Measurements from ENCODE around the gene SAAL1.

Gene SAAL1

DNA sequence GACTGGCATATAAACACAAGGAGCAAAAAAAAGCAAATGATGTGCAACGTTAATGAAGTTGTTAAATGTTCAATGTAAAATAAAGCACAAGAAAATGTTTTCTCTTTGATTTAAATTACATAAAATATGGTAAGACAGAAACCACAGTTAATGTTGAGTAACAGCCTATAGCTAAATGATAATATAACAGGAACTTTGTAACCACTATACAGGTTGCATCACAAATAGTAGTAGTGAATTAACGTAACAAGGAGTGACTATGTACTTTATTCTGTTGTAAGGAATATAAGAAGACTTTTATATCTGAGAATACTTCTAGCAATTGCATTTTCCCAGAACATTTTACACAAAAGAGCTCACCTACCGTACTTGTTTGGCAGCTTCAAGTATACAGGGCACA lies 16.9 kb downstream of the SAAL1 start:
- TF ChIP-seq, protein P1, sequence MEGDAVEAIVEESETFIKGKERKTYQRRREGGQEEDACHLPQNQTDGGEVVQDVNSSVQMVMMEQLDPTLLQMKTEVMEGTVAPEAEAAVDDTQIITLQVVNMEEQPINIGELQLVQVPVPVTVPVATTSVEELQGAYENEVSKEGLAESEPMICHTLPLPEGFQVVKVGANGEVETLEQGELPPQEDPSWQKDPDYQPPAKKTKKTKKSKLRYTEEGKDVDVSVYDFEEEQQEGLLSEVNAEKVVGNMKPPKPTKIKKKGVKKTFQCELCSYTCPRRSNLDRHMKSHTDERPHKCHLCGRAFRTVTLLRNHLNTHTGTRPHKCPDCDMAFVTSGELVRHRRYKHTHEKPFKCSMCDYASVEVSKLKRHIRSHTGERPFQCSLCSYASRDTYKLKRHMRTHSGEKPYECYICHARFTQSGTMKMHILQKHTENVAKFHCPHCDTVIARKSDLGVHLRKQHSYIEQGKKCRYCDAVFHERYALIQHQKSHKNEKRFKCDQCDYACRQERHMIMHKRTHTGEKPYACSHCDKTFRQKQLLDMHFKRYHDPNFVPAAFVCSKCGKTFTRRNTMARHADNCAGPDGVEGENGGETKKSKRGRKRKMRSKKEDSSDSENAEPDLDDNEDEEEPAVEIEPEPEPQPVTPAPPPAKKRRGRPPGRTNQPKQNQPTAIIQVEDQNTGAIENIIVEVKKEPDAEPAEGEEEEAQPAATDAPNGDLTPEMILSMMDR (IDR thresholded peaks at IDR 0.05; ENCODE audit: poor library complexity, severe bottlenecking): no peak
- no peaks in the 10 kb centered on the region for H3K9me3 ChIP-seq (ENCODE audit: severe bottlenecking)
- H3K27me3 ChIP-seq (ENCODE audit: insufficient read depth, poor library complexity, severe bottlenecking): no peaks in the 10 kb centered on the region
- no peak overlapping the region for H3K27ac ChIP-seq (ENCODE audit: poor library complexity, severe bottlenecking)
- H3K36me3 ChIP-seq (ENCODE audit: low read depth): peaks cover 97% of the 10 kb centered on the region
- H3K4me1 ChIP-seq (ENCODE audit: insufficient read depth, poor library complexity, severe bottlenecking): no peaks in the 10 kb centered on the region
- no peak overlapping the region for H3K4me3 ChIP-seq (ENCODE audit: severe bottlenecking)
- ATAC-seq (ENCODE audit: low read depth) (no peak), DNase-seq (ENCODE audit: low spot score) (no peak)

DNA sequence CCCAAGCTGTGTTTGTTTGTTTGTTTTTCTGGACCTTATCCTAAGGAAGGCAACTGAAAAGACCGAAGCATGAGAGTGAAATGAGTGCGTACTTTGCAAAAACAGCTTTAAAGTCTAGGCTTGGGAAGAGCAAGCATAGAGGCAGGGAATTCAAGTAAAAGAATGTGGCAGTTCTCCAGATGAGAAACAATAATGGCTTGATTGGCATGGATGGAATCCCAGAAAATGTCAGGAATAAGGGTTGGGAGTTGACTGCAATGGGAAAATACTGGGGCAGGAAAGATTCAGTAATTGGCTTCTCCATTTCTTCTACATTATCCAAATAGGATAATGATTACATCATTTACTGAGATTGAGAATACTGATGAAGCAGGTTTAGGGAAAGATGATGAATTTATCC lies 17.5 kb downstream of the SAAL1 start:
- DNase-seq (ENCODE audit: low spot score) (no peak), ATAC-seq (ENCODE audit: low read depth) (no peak)
- no peaks in the 10 kb centered on the region for H3K27me3 ChIP-seq (ENCODE audit: insufficient read depth, poor library complexity, severe bottlenecking)
- no peak overlapping the region for H3K4me3 ChIP-seq (ENCODE audit: severe bottlenecking)
- no peaks in the 10 kb centered on the region for H3K4me1 ChIP-seq (ENCODE audit: insufficient read depth, poor library complexity, severe bottlenecking)
- no peaks in the 10 kb centered on the region for H3K9me3 ChIP-seq (ENCODE audit: severe bottlenecking)
- TF ChIP-seq, protein P1 (IDR thresholded peaks at IDR 0.05; ENCODE audit: poor library complexity, severe bottlenecking): no peak
- H3K27ac ChIP-seq (ENCODE audit: poor library complexity, severe bottlenecking): no peak overlapping the region
- H3K36me3 ChIP-seq (ENCODE audit: low read depth): peaks cover 96% of the 10 kb centered on the region

DNA sequence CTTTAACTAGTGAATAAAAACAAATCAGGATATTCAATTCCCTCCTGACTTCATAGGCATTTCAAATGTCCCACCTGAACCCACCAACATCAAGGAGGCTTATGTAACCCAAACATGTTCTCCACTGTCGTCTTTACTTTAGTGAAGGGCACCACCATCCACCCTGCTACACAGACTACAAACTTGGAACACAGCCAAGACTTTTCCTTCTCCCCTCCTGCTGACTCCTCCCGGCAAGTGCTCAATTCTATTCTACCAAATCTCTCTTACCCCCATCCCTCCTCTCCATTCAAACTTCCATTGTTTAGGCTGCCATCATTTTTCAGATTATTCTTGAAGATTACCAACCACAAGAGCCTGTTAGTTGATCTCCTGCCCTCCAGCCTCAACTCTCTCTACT lies 24.3 kb downstream of the SAAL1 start:
- no peaks in the 10 kb centered on the region for H3K27me3 ChIP-seq (ENCODE audit: insufficient read depth, poor library complexity, severe bottlenecking)
- no peaks in the 10 kb centered on the region for H3K9me3 ChIP-seq (ENCODE audit: severe bottlenecking)
- H3K4me3 ChIP-seq (ENCODE audit: severe bottlenecking): no peak overlapping the region
- TF ChIP-seq, protein P1 (IDR thresholded peaks at IDR 0.05; ENCODE audit: poor library complexity, severe bottlenecking): no peak
- no peak for DNase-seq (ENCODE audit: low spot score)
- peaks cover 69% of the 10 kb centered on the region for H3K36me3 ChIP-seq (ENCODE audit: low read depth)
- no peak overlapping the region for H3K27ac ChIP-seq (ENCODE audit: poor library complexity, severe bottlenecking)
- ATAC-seq (ENCODE audit: low read depth): no peak
- no peaks in the 10 kb centered on the region for H3K4me1 ChIP-seq (ENCODE audit: insufficient read depth, poor library complexity, severe bottlenecking)

DNA sequence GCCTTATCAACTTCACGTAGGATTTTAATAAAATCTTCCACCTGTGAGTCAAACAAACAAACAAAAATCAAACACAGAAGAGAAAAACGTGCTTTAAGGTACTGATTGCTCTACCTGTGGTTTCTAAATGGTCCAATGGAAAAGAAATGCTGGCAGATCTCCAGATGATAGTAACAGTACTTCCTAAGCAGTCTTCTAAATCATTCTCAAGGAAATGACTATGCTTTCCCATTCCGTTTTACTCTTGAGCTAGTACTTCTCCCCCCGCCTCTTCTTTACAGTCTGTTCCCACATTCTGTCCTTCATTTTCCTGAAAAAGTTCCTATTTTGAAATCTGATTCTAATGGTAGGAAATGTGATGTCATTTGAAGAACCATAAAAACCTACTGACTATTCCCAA lies 25.4 kb downstream of the SAAL1 start:
- H3K9me3 ChIP-seq (ENCODE audit: severe bottlenecking): no peaks in the 10 kb centered on the region
- H3K27me3 ChIP-seq (ENCODE audit: insufficient read depth, poor library complexity, severe bottlenecking): no peaks in the 10 kb centered on the region
- ATAC-seq (ENCODE audit: low read depth) (no peak), DNase-seq (ENCODE audit: low spot score) (no peak)
- H3K4me1 ChIP-seq (ENCODE audit: insufficient read depth, poor library complexity, severe bottlenecking): no peaks in the 10 kb centered on the region
- H3K36me3 ChIP-seq (ENCODE audit: low read depth): peaks cover 59% of the 10 kb centered on the region
- H3K4me3 ChIP-seq (ENCODE audit: severe bottlenecking): no peak overlapping the region
- no peak overlapping the region for H3K27ac ChIP-seq (ENCODE audit: poor library complexity, severe bottlenecking)
- TF ChIP-seq, protein P1 (IDR thresholded peaks at IDR 0.05; ENCODE audit: poor library complexity, severe bottlenecking): no peak

DNA sequence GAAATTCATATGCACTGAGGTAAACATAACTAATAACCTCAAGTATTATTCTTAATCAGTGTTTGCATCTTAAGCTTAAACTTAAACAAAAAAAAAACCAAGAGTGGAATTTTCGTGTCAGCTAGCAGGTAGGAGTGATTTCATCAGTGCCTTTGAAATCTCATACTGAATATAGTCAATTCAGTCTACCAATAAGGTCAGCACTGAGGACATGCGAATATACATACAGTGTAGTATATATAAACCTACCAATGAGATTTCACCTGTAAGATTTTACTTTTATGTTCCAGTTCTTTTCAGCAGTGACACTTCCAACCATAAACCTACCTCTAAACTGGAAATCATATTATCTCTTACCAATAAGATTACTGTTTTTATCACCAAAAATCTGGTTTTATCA lies 27.0 kb downstream of the SAAL1 start:
- Histone ChIP-seq H3K9me3 (ENCODE audit: severe bottlenecking) (no peaks in the 10 kb centered on the region), H3K27ac (ENCODE audit: poor library complexity, severe bottlenecking) (no peak overlapping the region), H3K36me3 (ENCODE audit: low read depth) (peaks cover 49% of the 10 kb centered on the region), H3K4me3 (ENCODE audit: severe bottlenecking) (no peak overlapping the region), H3K4me1 (ENCODE audit: insufficient read depth, poor library complexity, severe bottlenecking) (no peaks in the 10 kb centered on the region), H3K27me3 (ENCODE audit: insufficient read depth, poor library complexity, severe bottlenecking) (no peaks in the 10 kb centered on the region)
- DNase-seq (ENCODE audit: low spot score) (no peak), ATAC-seq (ENCODE audit: low read depth) (no peak)
- TF ChIP-seq, protein P1 (IDR thresholded peaks at IDR 0.05; ENCODE audit: poor library complexity, severe bottlenecking): no peak

Measured in RWPE2 (cell line).